Measurements from ENCODE around the gene C4BPB. TPM values are rescaled to one million over a fixed set of nuclear protein-coding genes. Genes with fewer than 3 reads are reported as not detected.

The C4BPB gene
- total and polyA plus RNA-seq, 2 of the 8 experiments (the other 6 are each of a cell fraction or from before 2014, with no cell fraction given) = not detected

DNA sequence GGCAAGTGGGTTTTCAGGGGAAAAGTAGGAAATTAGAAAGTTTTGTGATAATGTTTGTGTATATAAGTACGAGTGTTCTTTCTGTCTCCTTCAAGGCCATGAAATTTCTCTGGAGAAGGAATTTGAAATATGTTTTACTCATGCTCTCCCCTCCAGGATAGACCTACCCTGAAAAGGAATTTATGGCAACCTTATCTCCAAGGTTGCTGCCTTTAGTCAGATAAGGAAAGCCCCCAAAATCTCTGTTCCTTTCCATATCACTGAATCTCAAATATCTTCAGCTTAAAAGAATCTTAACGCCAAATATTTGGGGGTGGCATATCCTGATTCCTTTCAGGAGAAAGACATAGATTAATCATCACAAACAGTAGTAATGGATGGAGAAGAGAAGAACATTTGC lies 499 bp upstream of the C4BPB start:
- Histone ChIP-seq H3K4me3 (ENCODE audit: extremely low read depth in 1 of 4, insufficient read depth in 2 of 4, low read depth in 3 of 4, low read length in 4 of 4) (no peak overlapping the region), H2BK120ac (replicated peaks; ENCODE audit: low read depth, low read length) (no peak overlapping the region), H3K4me2 (ENCODE audit: insufficient read depth in 1 of 2, low read depth in 2 of 2, low read length in 2 of 2) (no peak overlapping the region), H4K8ac (ENCODE audit: extremely low read depth, insufficient read depth, low read length) (no peak overlapping the region), H3K36me3 (ENCODE audit: control insufficient read depth in 2 of 4, insufficient read depth in 4 of 4, low read length in 3 of 4) (no peaks in the 10 kb centered on the region; a peak in 1 of 8 replicates), H3K79me1 (ENCODE audit: low read depth, low read length) (no peaks in the 10 kb centered on the region), H3K23ac (ENCODE audit: insufficient read length) (no peak overlapping the region), H2BK5ac (ENCODE audit: low read depth, low read length) (no peak overlapping the region), H3K9me3 (ENCODE audit: insufficient read depth in 2 of 2, low read depth in 1 of 2, low read length in 1 of 2) (no peaks in the 10 kb centered on the region), H2BK12ac (ENCODE audit: low read depth, low read length) (no peak overlapping the region), H3K27me3 (replicated peaks in 1 of 4; ENCODE audit: control insufficient read depth in 3 of 4, extremely low read depth in 1 of 4, insufficient read depth in 3 of 4, low read length in 3 of 4) (no peaks in the 10 kb centered on the region), H3K4me1 (replicated peaks in 1 of 4; ENCODE audit: control insufficient read depth in 3 of 4, insufficient read depth in 4 of 4, low read length in 3 of 4) (peaks cover 0 to 3% (median 0%) of the 10 kb centered on the region in 4 experiments; a peak in 2 of 7 replicates), H4K20me1 (replicated peaks in 1 of 2; ENCODE audit: control insufficient read depth in 1 of 2, insufficient read depth in 2 of 2, low read length in 2 of 2) (no peaks in the 10 kb centered on the region), H3K9ac (replicated peaks in 1 of 4; ENCODE audit: extremely low read depth in 1 of 4, low read depth in 3 of 4, low read length in 3 of 4) (no peak overlapping the region), H2AK5ac (ENCODE audit: low read depth, low read length) (no peak overlapping the region), H3K79me2 (ENCODE audit: control insufficient read depth in 1 of 2, insufficient read depth in 2 of 2, low read length in 2 of 2) (no peaks in the 10 kb centered on the region), H3K27ac (ENCODE audit: low read depth, low read length) (no peak overlapping the region), H2BK15ac (ENCODE audit: low read length) (no peak overlapping the region), H4K5ac (ENCODE audit: insufficient read length, low read depth, low read length) (no peak overlapping the region), H3K23me2 (ENCODE audit: low read depth, low read length) (no peaks in the 10 kb centered on the region), H3K4ac (replicated peaks; ENCODE audit: insufficient read length, low read depth, low read length) (no peak overlapping the region), H2AFZ (ENCODE audit: low read length) (no peak overlapping the region), H3K18ac (ENCODE audit: extremely low read depth, low read length) (no peak overlapping the region), H4K91ac (replicated peaks; ENCODE audit: insufficient read length, low read length) (no peak overlapping the region), H3K14ac (ENCODE audit: insufficient read length) (no peak overlapping the region), H2BK20ac (ENCODE audit: low read length) (no peak overlapping the region), H3K56ac (replicated peaks; ENCODE audit: insufficient read length, low read depth, low read length) (no peak overlapping the region)
- FAIRE-seq (no peak), DNase-seq (ENCODE audit: low read depth in 1 of 2, low spot score in 2 of 2) (no peak)
- whole genome bisulfite sequencing, 2 experiments (ENCODE audit: extremely low coverage in 1 of 2, insufficient coverage in 1 of 2, insufficient read length in 1 of 2, insufficient replicate concordance in 2 of 2, low coverage in 1 of 2, low lambda C conversion rate in 2 of 2, missing lambda C conversion rate in 1 of 2) = 96% methylated on average over 2 of the region's 2 CpGs; no CpG with 5 or more reads in 1 of the 2 experiments
- POLR2A ChIA-PET (ENCODE audit: partially characterized antibody) = no interaction called here
- CTCF ChIA-PET (ENCODE audit: partially characterized antibody) = interaction anchor here (0.6 to 1.0 kb wide), 2 partner anchors 10 to 325 kb away, joined by 3 to 7 read pairs; no protein-coding TSS in a partner anchor
- TF ChIP-seq KDM5A (IDR thresholded peaks at IDR 0.05; ENCODE audit: low read length) (no peak), JUN (IDR thresholded peaks at IDR 0.05; ENCODE audit: low read depth, low read length) (no peak), KDM4A (IDR thresholded peaks at IDR 0.05; ENCODE audit: low read depth, low read length, severe bottlenecking) (no peak), SP4 (IDR thresholded peaks at IDR 0.05; ENCODE audit: low read length) (no peak), SIN3A (conservative IDR thresholded peaks at IDR 0.05 in 1 of 2, IDR thresholded peaks at IDR 0.05 in 1 of 2; ENCODE audit: low read depth in 1 of 2, low read length in 2 of 2) (no peak), KDM1A (IDR thresholded peaks at IDR 0.05; ENCODE audit: borderline replicate concordance, low read length) (no peak), CHD2 (IDR thresholded peaks at IDR 0.05; ENCODE audit: low read length) (no peak), BCL11A (IDR thresholded peaks at IDR 0.05; ENCODE audit: low read depth in 2 of 2, low read length in 2 of 2) (no peak)

Measured in H1 (cell line).